ENCODE results near the gene PPIL6. TPM values are rescaled to one million over a fixed set of nuclear protein-coding genes. Genes with fewer than 3 reads are reported as not detected.
"Not testable (repeated sequence)": the region's sequence is repeated elsewhere in the genome, so short reads cannot be mapped to it uniquely, and the experiment has no call there.

The PPIL6 gene
- total RNA-seq, 1 experiment from 2014 or later, result not detected

DNA sequence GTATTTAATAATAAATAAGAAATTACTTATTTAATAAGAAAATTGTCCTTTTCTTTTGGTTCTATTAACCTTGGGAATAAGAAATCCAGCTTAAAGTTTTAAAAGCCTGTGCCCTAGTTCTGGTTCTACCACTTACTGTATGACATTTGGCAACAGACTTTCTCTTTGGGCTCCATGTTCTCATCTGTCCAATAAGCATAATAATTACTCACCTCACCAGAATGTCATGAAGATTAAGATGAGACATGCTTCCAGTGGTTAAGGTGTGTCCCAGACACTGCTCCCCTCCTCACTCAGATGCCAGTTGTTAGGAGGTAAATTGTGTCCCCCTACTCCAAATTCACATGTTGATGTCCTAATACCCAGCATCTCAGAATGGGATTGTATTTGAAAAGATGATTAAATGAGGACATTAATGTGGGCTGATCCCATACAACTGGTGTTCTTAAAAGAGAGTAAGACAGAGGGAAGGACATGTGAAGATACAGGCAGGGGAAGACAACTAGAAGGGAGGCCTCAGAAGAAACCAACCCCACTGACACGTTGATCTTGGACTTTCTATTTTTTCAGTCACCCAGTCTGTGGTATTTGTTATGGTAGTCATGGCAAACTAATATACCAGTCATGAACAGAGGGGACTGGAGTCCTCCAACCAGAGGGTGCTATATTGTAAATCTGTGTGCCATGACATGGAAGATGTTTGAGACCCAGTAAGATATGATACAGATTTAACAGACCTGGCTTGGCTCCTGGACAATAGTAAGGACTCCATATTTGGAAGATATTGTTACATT lies 21.5 kb upstream of the PPIL6 start:
- peaks cover 47% of the 10 kb centered on the region for H3K36me3 Mint-ChIP-seq (ENCODE audit: insufficient read depth, unreplicated experiment)
- intact Hi-C loops (cut with micrococcal nuclease; ENCODE audit: unreplicated experiment), result no loop called here
- Histone ChIP-seq H3K4me1 (0 out of 2 replicates have a peak, but pooled peaks cover under 1% of the 10 kb centered on the region), H3K4me3 (ENCODE audit: low read depth, low read length) (no peak overlapping the region), H3K36me3 (ENCODE audit: control insufficient read depth, insufficient read depth, low read length) (peaks cover 4% of the 10 kb centered on the region; the same call in 1 of the 2 replicates), H3K27me3 (replicated peaks; ENCODE audit: control insufficient read depth, insufficient read depth, low read length) (no peaks in the 10 kb centered on the region), H3K9me3 (no peaks in the 10 kb centered on the region)
- no peaks in the 10 kb centered on the region for H3K9me3 Mint-ChIP-seq (ENCODE audit: unreplicated experiment)
- H3K4me3 Mint-ChIP-seq (ENCODE audit: unreplicated experiment), result no peak overlapping the region
- no peaks in the 10 kb centered on the region for H3K27me3 Mint-ChIP-seq (ENCODE audit: insufficient read depth, unreplicated experiment)
- POLR2A ChIA-PET, result no interaction called here
- no peak for DNase-seq
- CTCF ChIA-PET, result no interaction called here
- TF ChIP-seq, protein P1, sequence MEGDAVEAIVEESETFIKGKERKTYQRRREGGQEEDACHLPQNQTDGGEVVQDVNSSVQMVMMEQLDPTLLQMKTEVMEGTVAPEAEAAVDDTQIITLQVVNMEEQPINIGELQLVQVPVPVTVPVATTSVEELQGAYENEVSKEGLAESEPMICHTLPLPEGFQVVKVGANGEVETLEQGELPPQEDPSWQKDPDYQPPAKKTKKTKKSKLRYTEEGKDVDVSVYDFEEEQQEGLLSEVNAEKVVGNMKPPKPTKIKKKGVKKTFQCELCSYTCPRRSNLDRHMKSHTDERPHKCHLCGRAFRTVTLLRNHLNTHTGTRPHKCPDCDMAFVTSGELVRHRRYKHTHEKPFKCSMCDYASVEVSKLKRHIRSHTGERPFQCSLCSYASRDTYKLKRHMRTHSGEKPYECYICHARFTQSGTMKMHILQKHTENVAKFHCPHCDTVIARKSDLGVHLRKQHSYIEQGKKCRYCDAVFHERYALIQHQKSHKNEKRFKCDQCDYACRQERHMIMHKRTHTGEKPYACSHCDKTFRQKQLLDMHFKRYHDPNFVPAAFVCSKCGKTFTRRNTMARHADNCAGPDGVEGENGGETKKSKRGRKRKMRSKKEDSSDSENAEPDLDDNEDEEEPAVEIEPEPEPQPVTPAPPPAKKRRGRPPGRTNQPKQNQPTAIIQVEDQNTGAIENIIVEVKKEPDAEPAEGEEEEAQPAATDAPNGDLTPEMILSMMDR (IDR thresholded peaks at IDR 0.05; ENCODE audit: insufficient read depth in 1 of 2, low read depth in 1 of 2, low read length in 1 of 2, severe bottlenecking in 1 of 2, unreplicated experiment in 1 of 2), result no peak
- no peaks in the 10 kb centered on the region for H3K4me1 Mint-ChIP-seq (ENCODE audit: low read depth, unreplicated experiment)
- no TSS peak for BruUV-seq (replicated peaks)
- no peak overlapping the region for H3K27ac Mint-ChIP-seq (ENCODE audit: unreplicated experiment)

DNA sequence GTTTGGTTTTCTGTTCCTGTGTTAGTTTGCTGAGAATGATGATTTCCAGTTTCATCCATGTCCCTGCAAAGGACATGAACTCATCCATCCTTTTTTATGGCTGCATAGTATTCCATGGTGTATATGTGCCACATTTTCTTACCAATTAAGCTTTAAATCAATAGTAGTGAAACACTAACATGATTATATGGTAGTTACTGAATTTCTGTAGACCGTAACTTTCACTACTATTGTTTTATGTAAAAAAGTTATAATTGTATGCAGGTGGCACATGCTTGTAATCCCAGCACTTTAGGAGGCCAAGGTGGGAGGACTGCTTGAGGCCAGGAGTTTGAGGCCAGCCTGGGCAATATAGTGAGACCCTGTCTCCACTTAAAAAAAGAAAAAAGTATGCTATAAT lies 20.8 kb upstream of the PPIL6 start:
- H3K36me3 ChIP-seq (ENCODE audit: control insufficient read depth, insufficient read depth, low read length); H3K27ac Mint-ChIP-seq (ENCODE audit: unreplicated experiment); POLR2A ChIA-PET; H3K4me3 Mint-ChIP-seq (ENCODE audit: unreplicated experiment); H3K27me3 Mint-ChIP-seq (ENCODE audit: insufficient read depth, unreplicated experiment); H3K4me1 Mint-ChIP-seq (ENCODE audit: low read depth, unreplicated experiment); H3K9me3 Mint-ChIP-seq (ENCODE audit: unreplicated experiment); H3K9me3 ChIP-seq; H3K27me3 ChIP-seq (replicated peaks; ENCODE audit: control insufficient read depth, insufficient read depth, low read length); intact Hi-C loops (cut with micrococcal nuclease; ENCODE audit: unreplicated experiment); H3K4me3 ChIP-seq (ENCODE audit: low read depth, low read length); BruUV-seq (replicated peaks); H3K4me1 ChIP-seq; CTCF ChIA-PET; DNase-seq: not testable (repeated sequence)
- peaks cover 40% of the 10 kb centered on the region for H3K36me3 Mint-ChIP-seq (ENCODE audit: insufficient read depth, unreplicated experiment)

GRCh38 chr6:109460161-109460829 lies 19.9 kb upstream of the PPIL6 start:
- Histone ChIP-seq H3K4me3 (ENCODE audit: low read depth, low read length) (no peak overlapping the region), H3K9me3 (no peaks in the 10 kb centered on the region), H3K27me3 (replicated peaks; ENCODE audit: control insufficient read depth, insufficient read depth, low read length) (no peaks in the 10 kb centered on the region), H3K4me1 (peaks cover 8% of the 10 kb centered on the region), H3K36me3 (ENCODE audit: control insufficient read depth, insufficient read depth, low read length) (no peaks in the 10 kb centered on the region)
- no peaks in the 10 kb centered on the region for H3K9me3 Mint-ChIP-seq (ENCODE audit: unreplicated experiment)
- no peak for DNase-seq
- no peak overlapping the region for H3K27ac Mint-ChIP-seq (ENCODE audit: unreplicated experiment)
- peaks cover 32% of the 10 kb centered on the region for H3K36me3 Mint-ChIP-seq (ENCODE audit: insufficient read depth, unreplicated experiment)
- CTCF ChIA-PET, result interaction anchor here (0.6 kb wide), 2 partner anchors 171 to 286 kb away, joined by 4 to 9 read pairs; no protein-coding TSS in a partner anchor
- H3K27me3 Mint-ChIP-seq (ENCODE audit: insufficient read depth, unreplicated experiment), result no peaks in the 10 kb centered on the region
- no peak overlapping the region for H3K4me3 Mint-ChIP-seq (ENCODE audit: unreplicated experiment)
- no peaks in the 10 kb centered on the region for H3K4me1 Mint-ChIP-seq (ENCODE audit: low read depth, unreplicated experiment)
- no TSS peak for BruUV-seq (replicated peaks)
- intact Hi-C loops (cut with micrococcal nuclease; ENCODE audit: unreplicated experiment), result no loop called here
- TF ChIP-seq, protein P1 (IDR thresholded peaks at IDR 0.05; ENCODE audit: insufficient read depth in 1 of 2, low read depth in 1 of 2, low read length in 1 of 2, severe bottlenecking in 1 of 2, unreplicated experiment in 1 of 2), result no peak
- POLR2A ChIA-PET, result interaction anchor here (0.6 kb wide), 2 partner anchors 78 to 504 kb away, joined by 3 to 5 read pairs; partner anchors contain the start of gene CD164
